GM12873 (cell line): ENCODE data around the gene CAVIN4.

Experiments
- CTCF ChIP-seq: IDR thresholded peaks from 2 replicates; pipeline ENCODE4 v1.5.1; 2012; ENCODE audit warnings: low read depth, mild to moderate bottlenecking, moderate library complexity, low read length, control low read depth; ENCODE audit not compliant: insufficient read depth; ENCODE audit errors: missing control alignments

Gene CAVIN4

GRCh38 chr9:100581081-100581480 is 3.2 kb downstream of the CAVIN4 start:
- TF ChIP-seq CTCF: no peak

GRCh38 chr9:100581661-100582060 is 3.8 kb downstream of the CAVIN4 start:
- TF ChIP-seq CTCF: no peak

- TF ChIP-seq CTCF: no peak
Observed at GRCh38 chr9:100583014-100583802, 5.3 kb downstream of the CAVIN4 start.

GRCh38 chr9:100584951-100585350 is 7.1 kb downstream of the CAVIN4 start:
- TF ChIP-seq CTCF: no peak

- TF ChIP-seq CTCF: no peak
Observed at GRCh38 chr9:100586093-100586492, 8.2 kb downstream of the CAVIN4 start.

- no peak for TF ChIP-seq CTCF
Observed at GRCh38 chr9:100587375-100587774, 9.5 kb downstream of the CAVIN4 start.

GRCh38 chr9:100589582-100589981 is 11.7 kb downstream of the CAVIN4 start:
- no peak for TF ChIP-seq CTCF
